Renal cortical epithelial cell (primary cell): ENCODE data around the gene TNKS2. TPM values are rescaled to one million over a fixed set of nuclear protein-coding genes. Genes with fewer than 3 reads are reported as not detected.
"Not testable (repeated sequence)": the region's sequence is repeated elsewhere in the genome, so short reads cannot be mapped to it uniquely, and the experiment has no call there.

Source experiments
- DNase-seq: peaks from one replicate; pipeline ENCODE4 v3.0.0-alpha.2; 2011; ENCODE audit warnings: low read depth
- total RNA-seq: library from RNA; depleted of rRNA; stranded (reverse); fragments of >200 nt; gene quantifications from 2 replicates; pipeline ENCODE4 v1.2.3, GENCODE V29; 2014

The TNKS2 gene
- 57.5 and 70.9 TPM in 2 replicates for total RNA-seq

- peak; percentile 78 for DNase-seq
These were observed at the start of gene TNKS2 for GRCh38 chr10:91797874-91798648. Gene TNKS2, plus strand, starts transcription at chr10:91798426. Its CDS starts 265 bp downstream, at chr10:91798691.

GRCh38 chr10:91749592-91749991 is 48.6 kb upstream of the TNKS2 start:
- DNase-seq, result not testable (repeated sequence)

DNA sequence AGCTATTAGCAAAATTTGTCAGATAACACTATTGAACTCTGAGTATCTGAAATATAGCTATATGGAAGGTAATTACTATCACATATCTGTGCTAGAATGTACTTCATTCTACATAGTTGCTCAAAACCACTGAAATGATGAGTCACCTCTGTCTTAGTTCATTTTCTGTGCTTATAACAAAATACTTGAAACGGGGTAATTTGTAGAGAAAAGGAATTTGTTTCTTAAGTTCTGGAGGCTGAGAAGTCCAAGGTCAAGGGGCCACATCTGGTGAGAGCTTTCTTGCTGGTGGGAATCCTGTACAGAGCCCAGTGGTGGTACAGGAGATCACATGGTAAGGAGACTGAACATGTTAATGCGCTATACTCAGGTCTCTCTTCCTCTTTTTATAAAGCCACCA is 41.9 kb upstream of the TNKS2 start:
- peak; percentile 42 for DNase-seq

DNA sequence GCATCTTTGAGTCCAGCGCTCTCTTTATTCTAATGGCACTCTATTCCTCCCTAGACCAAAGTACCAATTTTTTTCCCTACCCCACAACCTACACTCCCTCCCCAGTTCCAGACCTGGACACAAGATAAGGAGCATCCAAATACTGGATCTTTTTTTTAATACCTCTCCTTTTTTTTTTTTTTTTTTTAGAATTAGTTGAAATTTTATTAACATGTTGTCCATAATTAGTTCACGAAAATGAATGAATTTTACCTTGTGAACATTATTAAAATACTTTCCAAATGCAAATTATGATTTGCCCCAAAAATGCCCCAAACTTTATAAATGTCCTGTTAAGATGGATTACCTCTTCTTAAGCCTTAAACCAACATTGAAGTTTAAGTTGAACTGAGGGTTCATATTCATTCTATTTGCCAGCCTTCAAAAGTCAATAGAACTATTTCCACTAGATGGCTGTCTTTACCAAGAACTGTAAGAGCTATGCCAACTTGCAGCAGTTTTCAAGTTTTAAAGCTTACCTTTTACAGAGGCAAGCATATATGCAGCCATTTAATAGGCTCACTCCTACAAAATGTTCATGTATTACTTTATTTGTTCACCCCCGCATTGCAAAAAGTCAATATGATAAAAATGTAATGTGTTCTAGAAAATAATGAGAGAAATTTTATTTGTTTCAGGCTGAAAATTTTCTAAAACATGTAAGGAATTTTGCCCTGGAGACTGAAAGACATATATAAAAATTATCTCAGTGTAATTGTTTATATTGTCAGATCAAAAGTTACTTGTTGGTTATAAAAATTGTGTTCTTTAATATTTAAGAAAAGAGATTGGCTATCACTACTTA is 39.7 kb upstream of the TNKS2 start:
- peak; percentile 84 for DNase-seq

DNA sequence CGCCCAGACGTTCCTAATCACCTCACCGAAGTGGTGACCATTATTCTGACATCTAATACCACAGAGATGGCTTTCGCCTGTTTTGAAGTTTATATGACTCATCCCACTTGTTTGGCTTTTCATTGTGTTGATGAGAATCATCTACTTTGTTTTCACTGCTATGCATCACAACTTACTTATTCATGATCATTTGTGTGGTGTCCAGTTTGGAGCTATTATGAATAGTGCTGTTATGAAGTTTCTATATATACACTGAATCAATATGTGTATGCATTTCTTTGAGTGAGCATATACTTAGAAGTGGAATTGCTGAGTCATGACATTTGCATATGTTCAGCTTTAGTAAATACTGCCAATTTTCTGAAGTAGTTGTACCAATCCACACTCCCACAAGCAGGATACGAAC is 38.6 kb upstream of the TNKS2 start:
- DNase-seq, result peak; percentile 38

DNA sequence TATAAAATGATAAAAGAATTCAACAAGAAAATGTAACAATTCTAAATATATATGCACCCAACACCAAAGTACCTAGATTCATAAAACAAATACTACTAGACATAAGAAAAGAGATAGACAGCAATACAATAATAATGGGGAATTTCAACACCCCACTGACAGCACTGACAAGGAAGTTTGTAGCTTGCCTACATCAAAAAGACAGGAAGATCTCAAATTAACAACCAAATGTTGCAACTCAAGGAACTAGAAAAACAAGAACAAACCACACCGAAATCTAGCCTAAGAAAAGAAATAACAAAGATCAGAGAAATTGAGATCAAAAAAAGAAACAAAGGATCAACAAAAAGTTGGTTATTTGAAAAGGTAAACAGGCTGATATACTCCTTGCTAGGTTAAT is 36.5 kb upstream of the TNKS2 start:
- DNase-seq, result no peak

- DNase-seq, result no peak
These were observed 35.3 kb upstream of the TNKS2 start for GRCh38 chr10:91762878-91763277.

DNA sequence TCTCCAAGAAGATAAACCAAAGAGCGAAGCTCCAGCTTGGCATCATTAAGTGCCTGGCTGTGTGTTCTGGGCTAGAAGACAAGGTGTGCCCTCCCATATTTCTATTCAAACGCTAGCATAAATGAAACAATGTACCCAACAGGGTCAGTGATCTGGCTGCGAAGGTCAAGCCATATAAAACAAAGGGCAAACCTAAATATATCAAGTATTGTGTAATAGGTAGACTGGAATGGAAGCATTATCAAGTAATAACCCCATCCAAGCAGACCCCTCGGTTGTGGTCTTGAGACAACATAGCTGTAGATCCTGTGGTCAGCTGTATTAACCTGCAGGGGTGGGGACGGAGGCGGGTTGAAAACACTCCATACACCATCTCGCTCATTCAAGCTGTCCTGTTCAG is 31.6 kb upstream of the TNKS2 start:
- DNase-seq, result no peak

DNA sequence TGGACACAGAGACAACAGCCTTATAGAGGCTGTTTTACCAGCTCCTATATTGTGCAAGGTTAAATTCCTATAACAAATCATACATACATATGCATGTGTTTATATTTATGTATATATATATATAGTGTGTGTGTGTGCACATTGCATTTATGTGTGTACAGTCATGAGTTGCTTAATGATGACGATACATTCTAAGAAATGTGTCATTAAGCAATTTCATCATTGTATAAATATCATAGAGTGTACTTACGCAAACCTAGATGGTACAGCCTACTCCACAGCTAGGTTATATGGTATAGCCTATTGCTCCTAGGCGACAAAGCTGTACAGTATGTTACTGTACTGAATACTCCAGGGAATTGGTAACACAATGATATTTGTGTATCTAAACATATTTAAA is 30.1 kb upstream of the TNKS2 start:
- no peak for DNase-seq

GRCh38 chr10:91771907-91772306 is 26.3 kb upstream of the TNKS2 start:
- no peak for DNase-seq

DNA sequence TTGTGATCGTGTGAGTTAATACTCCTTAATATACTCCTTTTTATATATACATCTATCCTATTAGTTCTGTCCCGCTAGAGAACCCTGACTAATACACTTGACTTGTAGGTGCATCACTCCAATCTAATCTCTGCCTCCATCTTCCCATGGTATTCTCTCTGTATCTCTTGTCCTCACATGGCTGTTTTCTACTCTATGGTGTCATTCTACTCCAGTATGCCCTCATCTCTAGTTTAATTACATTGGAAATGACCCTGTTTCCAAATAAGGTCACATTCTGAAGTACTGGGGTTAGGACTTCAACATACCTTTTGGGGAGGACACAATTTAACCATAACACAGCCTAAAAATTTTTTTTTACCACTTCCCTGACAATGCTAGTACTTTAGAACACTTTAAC is 25.8 kb upstream of the TNKS2 start:
- no peak for DNase-seq

DNA sequence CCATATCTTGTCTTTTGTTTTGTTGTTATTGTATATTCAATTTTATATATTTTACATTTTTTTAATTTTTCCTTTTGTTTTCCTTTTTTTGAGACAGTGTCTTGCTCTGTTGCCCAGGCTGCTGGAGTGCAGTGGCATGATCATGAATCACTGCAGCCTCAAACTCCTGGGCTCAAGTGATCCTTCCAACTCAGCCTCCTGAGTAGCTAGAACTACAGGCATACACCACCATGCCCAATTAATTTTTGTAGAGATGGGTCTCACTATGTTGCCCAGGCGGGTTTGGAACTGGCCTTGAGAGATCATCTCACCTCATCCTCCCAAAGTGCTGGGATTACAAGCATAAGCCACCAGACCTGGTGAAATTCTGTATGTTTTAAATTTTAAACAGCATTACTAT is 25.4 kb upstream of the TNKS2 start:
- no peak for DNase-seq

- DNase-seq, result no peak
These were observed 23.7 kb upstream of the TNKS2 start for GRCh38 chr10:91774571-91774970.

DNA sequence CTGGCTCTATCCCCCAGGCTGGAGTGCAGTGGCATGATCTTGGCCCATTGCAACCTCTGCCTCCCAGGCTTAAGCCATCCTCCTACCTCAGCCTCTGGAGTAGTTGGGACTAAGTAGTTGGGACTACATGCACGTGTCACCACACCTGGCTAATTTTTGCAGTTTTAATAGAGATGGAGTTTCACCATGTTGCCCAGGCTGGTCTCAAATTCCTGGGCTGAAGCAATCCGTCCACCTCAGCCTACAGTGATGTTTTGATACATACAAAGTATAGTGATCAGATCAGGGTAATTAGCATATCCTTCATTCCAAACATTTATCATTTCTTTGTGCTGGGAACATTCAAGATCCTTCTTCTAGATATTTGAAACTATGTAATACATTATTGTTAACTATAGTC is 22.5 kb upstream of the TNKS2 start:
- no peak for DNase-seq

DNA sequence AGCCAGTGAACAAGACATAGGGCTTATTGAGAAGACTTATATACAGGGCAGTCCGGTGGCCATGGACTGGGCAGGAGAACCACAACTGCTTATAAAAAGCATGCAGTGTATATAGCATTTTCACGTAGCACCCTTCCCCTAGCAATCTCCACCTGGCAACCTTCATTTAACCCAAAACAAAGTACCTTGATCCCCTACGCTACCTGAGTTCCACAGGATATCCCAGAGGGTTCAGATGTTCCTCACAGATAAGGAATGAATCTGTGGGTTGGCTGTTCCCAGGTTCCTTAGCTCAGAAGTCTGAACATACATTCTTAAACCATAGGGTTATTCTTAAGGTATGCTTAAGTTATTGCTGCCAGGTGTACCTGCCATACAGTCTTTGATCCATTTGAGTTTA is 22.0 kb upstream of the TNKS2 start:
- DNase-seq, result no peak

DNA sequence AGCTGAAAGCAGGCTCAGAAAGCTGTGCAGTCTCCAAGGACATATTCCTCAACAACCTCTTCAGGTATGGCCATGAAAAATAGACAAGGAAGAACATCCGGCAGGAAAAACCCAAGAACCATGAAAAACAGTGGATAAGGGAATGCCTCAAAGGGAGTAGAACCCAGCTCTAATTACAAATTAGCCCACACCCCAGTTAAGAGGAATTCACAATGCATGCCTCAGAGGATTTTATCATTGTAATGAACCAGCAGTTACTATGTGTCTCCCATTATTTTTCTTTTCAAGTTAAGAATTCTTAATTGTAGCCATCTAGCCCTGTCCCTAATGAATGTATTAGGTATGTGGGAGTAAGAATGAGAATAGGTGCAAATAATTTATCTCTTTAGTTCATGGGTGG is 19.7 kb upstream of the TNKS2 start:
- no peak for DNase-seq

DNA sequence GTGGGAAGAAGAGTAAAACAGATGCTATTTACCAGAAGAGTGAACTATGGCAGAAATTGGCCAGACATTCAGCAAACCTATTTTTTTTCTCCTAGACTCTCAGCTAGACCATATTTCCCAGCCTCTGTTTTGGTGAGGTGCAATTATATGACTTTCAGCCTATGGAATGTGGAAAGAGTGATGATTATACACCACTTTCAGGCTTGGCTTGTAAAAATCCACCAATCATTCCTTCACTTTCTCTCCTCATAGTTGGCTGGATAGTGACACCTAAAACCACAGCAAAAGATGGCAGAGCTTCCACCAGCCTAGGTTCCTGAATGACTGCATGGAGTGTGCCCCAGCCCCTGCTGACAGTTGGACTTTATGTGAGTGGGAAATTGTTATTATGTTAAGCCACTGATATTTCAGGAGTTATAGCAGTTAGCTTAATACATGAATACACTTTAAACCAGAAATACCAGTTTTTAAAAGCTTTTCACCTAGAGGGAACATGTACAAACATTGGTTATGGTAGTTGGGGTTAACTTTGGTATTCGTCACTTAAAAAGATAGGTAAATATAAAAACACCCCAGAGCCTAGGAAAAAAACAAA is 19.1 kb upstream of the TNKS2 start:
- DNase-seq, result no peak

DNA sequence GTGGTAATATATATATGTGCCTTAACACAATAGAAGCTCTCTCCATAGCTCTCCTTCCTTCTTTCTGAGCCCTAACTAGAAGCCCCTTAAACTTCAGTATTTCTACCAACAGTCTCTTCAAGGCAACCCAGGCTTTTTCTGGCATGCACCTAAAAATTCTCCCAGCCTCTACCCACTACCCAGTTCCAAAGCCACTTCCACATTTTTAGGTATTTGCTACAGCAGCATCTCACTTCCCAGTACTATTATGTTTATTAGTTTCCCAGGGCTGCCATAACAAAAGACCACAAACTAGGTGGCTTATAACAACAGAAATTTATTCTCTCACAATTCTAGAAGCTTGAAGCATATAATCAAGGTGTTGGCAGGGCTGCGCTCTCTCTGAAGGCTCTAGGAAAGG is 15.7 kb upstream of the TNKS2 start:
- no peak for DNase-seq

- no peak for DNase-seq
These were observed 12.4 kb upstream of the TNKS2 start for GRCh38 chr10:91785830-91786229.

DNA sequence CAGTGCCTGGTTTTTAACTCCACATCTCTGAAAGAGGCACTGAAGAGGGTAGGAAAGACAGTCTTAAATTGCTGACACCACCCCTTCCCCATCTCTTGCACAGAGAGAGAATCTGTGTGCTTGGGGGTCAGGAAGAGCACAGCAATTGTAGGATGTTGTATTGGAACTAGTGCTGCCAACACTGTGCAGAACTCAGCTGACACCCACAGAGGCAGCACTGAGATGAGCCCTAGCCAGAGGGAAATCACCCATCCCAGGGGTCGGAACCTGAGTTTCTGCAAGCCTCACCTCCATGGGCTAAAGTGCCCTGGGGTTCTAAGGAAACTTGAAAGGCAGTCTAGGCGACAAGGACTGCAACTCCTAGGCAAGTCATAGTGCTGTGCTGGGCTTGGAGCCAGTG is 11.0 kb upstream of the TNKS2 start:
- no peak for DNase-seq

GRCh38 chr10:91787810-91788209 is 10.4 kb upstream of the TNKS2 start:
- DNase-seq, result peak; percentile 40

- DNase-seq, result no peak
These were observed 9.7 kb upstream of the TNKS2 start for GRCh38 chr10:91788527-91788926.
